ENCODE measurements around the gene CCL26. TPM values are rescaled to one million over a fixed set of nuclear protein-coding genes. Genes with fewer than 3 reads are reported as not detected.

The CCL26 gene
- total and polyA plus RNA-seq, 9 of the 15 experiments (the other 6 are each of a cell fraction or from before 2014, with no cell fraction given), result 2.3 to 26.8 (median 8.4) TPM

GRCh38 chr7:75795831-75796285, 23.8 kb upstream of the CCL26 start (continued):
- TF ChIP-seq MYC (IDR thresholded peaks at IDR 0.05; ENCODE audit: low read depth, low read length) (no peak), MYC (CRISPR knock-in tag; IDR thresholded peaks at IDR 0.05; ENCODE audit: borderline replicate concordance, low read depth) (no peak), FOXA3 (CRISPR knock-in tag; conservative IDR thresholded peaks at IDR 0.05 in 1 of 2, IDR thresholded peaks at IDR 0.05 in 1 of 2) (no peak), RNF2 (IDR thresholded peaks at IDR 0.05) (peak; percentile 30; the same call in 1 of the 2 replicates), ID3 (CRISPR knock-in tag; IDR thresholded peaks at IDR 0.05) (no peak), ID3 (tag; IDR thresholded peaks at IDR 0.05) (no peak), TBP (optimal IDR thresholded peaks at IDR 0.05; ENCODE audit: low read depth, low read length) (peak; percentile 30), KHSRP (IDR thresholded peaks at IDR 0.05) (no peak), FUS (optimal IDR thresholded peaks at IDR 0.05; ENCODE audit: low read depth, low read length) (no peak), EGR1 (conservative IDR thresholded peaks at IDR 0.05) (no peak), ATF7 (IDR thresholded peaks at IDR 0.05) (no peak), ZNF23 (CRISPR knock-in tag; IDR thresholded peaks at IDR 0.05) (no peak), SOX6 (IDR thresholded peaks at IDR 0.05) (no peak; the same call in 1 of the 2 replicates), ZNF76 (CRISPR knock-in tag; IDR thresholded peaks at IDR 0.05; ENCODE audit: borderline replicate concordance) (no peak), SIN3A (IDR thresholded peaks at IDR 0.05; ENCODE audit: borderline replicate concordance in 2 of 2, control insufficient read depth in 1 of 2, low read depth in 2 of 2, low read length in 2 of 2) (no peak), RB1 (IDR thresholded peaks at IDR 0.05; ENCODE audit: low read depth) (0 out of 2 replicates have a peak, but pooled peaks have one; percentile 29), LCOR (CRISPR knock-in tag; IDR thresholded peaks at IDR 0.05) (peak; percentile 93), RCOR1 (IDR thresholded peaks at IDR 0.05; ENCODE audit: borderline replicate concordance in 1 of 2, low read depth in 2 of 2, low read length in 2 of 2) (peak in 1 of 2 experiments; percentile 65; a peak in 2 of 4 replicates)
- TF ChIP-seq, protein P1, sequence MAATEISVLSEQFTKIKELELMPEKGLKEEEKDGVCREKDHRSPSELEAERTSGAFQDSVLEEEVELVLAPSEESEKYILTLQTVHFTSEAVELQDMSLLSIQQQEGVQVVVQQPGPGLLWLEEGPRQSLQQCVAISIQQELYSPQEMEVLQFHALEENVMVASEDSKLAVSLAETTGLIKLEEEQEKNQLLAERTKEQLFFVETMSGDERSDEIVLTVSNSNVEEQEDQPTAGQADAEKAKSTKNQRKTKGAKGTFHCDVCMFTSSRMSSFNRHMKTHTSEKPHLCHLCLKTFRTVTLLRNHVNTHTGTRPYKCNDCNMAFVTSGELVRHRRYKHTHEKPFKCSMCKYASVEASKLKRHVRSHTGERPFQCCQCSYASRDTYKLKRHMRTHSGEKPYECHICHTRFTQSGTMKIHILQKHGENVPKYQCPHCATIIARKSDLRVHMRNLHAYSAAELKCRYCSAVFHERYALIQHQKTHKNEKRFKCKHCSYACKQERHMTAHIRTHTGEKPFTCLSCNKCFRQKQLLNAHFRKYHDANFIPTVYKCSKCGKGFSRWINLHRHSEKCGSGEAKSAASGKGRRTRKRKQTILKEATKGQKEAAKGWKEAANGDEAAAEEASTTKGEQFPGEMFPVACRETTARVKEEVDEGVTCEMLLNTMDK (IDR thresholded peaks at IDR 0.05; ENCODE audit: borderline replicate concordance, insufficient read depth, low read depth, low read length, poor library complexity, severe bottlenecking), result no peak
- TF ChIP-seq, protein P2, sequence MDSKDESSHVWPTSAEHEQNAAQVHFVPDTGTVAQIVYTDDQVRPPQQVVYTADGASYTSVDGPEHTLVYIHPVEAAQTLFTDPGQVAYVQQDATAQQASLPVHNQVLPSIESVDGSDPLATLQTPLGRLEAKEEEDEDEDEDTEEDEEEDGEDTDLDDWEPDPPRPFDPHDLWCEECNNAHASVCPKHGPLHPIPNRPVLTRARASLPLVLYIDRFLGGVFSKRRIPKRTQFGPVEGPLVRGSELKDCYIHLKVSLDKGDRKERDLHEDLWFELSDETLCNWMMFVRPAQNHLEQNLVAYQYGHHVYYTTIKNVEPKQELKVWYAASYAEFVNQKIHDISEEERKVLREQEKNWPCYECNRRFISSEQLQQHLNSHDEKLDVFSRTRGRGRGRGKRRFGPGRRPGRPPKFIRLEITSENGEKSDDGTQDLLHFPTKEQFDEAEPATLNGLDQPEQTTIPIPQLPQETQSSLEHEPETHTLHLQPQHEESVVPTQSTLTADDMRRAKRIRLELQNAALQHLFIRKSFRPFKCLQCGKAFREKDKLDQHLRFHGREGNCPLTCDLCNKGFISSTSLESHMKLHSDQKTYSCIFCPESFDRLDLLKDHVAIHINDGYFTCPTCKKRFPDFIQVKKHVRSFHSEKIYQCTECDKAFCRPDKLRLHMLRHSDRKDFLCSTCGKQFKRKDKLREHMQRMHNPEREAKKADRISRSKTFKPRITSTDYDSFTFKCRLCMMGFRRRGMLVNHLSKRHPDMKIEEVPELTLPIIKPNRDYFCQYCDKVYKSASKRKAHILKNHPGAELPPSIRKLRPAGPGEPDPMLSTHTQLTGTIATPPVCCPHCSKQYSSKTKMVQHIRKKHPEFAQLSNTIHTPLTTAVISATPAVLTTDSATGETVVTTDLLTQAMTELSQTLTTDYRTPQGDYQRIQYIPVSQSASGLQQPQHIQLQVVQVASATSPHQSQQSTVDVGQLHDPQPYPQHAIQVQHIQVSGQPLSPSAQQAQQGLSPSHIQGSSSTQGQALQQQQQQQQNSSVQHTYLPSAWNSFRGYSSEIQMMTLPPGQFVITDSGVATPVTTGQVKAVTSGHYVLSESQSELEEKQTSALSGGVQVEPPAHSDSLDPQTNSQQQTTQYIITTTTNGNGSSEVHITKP (IDR thresholded peaks at IDR 0.05; ENCODE audit: partially characterized antibody), result no peak
- TF ChIP-seq, protein P3, sequence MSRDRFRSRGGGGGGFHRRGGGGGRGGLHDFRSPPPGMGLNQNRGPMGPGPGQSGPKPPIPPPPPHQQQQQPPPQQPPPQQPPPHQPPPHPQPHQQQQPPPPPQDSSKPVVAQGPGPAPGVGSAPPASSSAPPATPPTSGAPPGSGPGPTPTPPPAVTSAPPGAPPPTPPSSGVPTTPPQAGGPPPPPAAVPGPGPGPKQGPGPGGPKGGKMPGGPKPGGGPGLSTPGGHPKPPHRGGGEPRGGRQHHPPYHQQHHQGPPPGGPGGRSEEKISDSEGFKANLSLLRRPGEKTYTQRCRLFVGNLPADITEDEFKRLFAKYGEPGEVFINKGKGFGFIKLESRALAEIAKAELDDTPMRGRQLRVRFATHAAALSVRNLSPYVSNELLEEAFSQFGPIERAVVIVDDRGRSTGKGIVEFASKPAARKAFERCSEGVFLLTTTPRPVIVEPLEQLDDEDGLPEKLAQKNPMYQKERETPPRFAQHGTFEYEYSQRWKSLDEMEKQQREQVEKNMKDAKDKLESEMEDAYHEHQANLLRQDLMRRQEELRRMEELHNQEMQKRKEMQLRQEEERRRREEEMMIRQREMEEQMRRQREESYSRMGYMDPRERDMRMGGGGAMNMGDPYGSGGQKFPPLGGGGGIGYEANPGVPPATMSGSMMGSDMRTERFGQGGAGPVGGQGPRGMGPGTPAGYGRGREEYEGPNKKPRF (IDR thresholded peaks at IDR 0.05; ENCODE audit: low read depth, low read length), result no peak
